SU-DHL-6 (cell line): Measurements from ENCODE around the gene PRDM16.

Experiments used
- H2AFZ ChIP-seq: fragments of 200-600 bp; sonication (generic); 2 replicates; pipeline ENCODE4 v1.6.1; 2014; ENCODE audit warnings: low read depth, mild to moderate bottlenecking, moderate library complexity, mixed read lengths, antibody characterized with exemption, low read length; ENCODE audit not compliant: severe bottlenecking
- H3F3A ChIP-seq: fragments of 200-600 bp; shearing (Covaris generic); 2 replicates; pipeline ENCODE4 v1.6.0; 2016; ENCODE audit warnings: antibody characterized with exemption, mild to moderate bottlenecking; ENCODE audit not compliant: insufficient read depth
- H3K27ac ChIP-seq: fragments of 200-600 bp; sonication (generic); 2 replicates; pipeline ENCODE4 v1.5.1; 2016; ENCODE audit warnings: low read depth, mild to moderate bottlenecking, low read length, moderate library complexity, mixed read lengths
- H3K27me3 ChIP-seq: fragments of 200-600 bp; sonication (generic), shearing (Covaris generic); 2 replicates; pipeline ENCODE4 v1.6.0; 2014; ENCODE audit warnings: mild to moderate bottlenecking, low read length
- H3K36me3 ChIP-seq: fragments of 200-600 bp; sonication (generic); 2 replicates; pipeline ENCODE4 v1.6.1; 2014; ENCODE audit warnings: mild to moderate bottlenecking, low read length, mixed read lengths
- H3K4me2 ChIP-seq: fragments of 300-600, 200-600 bp; shearing (Covaris generic), sonication (generic); 2 replicates; pipeline ENCODE4 v1.6.0; 2014; ENCODE audit warnings: low read length, low read depth, mild to moderate bottlenecking; ENCODE audit not compliant: poor library complexity, severe bottlenecking
- H3K4me3 ChIP-seq: fragments of 200-600 bp; sonication (generic); 2 replicates; pipeline ENCODE4 v1.5.1; 2014; ENCODE audit warnings: antibody characterized with exemption, low read length, mild to moderate bottlenecking, mixed read lengths; ENCODE audit not compliant: insufficient read depth, poor library complexity, severe bottlenecking
- H3K79me2 ChIP-seq: fragments of 200-600 bp; sonication (generic); 2 replicates; pipeline ENCODE4 v1.6.1; 2014; ENCODE audit warnings: mild to moderate bottlenecking, low read length, moderate library complexity; ENCODE audit not compliant: insufficient read depth
- H3K9ac ChIP-seq: fragments of 200-600 bp; sonication (generic); 2 replicates; pipeline ENCODE4 v1.7.0; 2014; ENCODE audit warnings: mild to moderate bottlenecking, low read length
- H3K9me2 ChIP-seq: fragments of 200-600 bp; sonication (generic); replicated peaks from 2 replicates; pipeline ENCODE4 v1.6.1; 2014; ENCODE audit warnings: low read length; ENCODE audit not compliant: insufficient read depth
- H3K9me3 ChIP-seq: fragments of 200-600 bp; sonication (generic); 2 replicates; pipeline ENCODE4 v1.6.1; 2014; ENCODE audit warnings: low read length, mixed read lengths; ENCODE audit not compliant: insufficient read depth
- H4K20me1 ChIP-seq: fragments of 200-600 bp; sonication (generic); 2 replicates; pipeline ENCODE4 v1.6.1; 2014; ENCODE audit warnings: low read depth, mild to moderate bottlenecking, antibody characterized with exemption, low read length, moderate library complexity, mixed read lengths
- CTCF ChIP-seq: fragments of 200-600 bp; sonication (generic); IDR thresholded peaks from one replicate; pipeline ENCODE4 v1.5.1; 2017; ENCODE audit warnings: antibody characterized with exemption, mild to moderate bottlenecking, low read length, moderate library complexity; ENCODE audit not compliant: insufficient read depth, poor library complexity, severe bottlenecking
- EZH2phosphoT487 ChIP-seq: fragments of 200-600 bp; sonication (generic), shearing (Covaris generic); conservative IDR thresholded peaks from 2 replicates; pipeline ENCODE4 v1.6.1; 2018; ENCODE audit warnings: mild to moderate bottlenecking, antibody characterized with exemption, low read length, moderate library complexity, mixed read lengths

Gene PRDM16

DNA sequence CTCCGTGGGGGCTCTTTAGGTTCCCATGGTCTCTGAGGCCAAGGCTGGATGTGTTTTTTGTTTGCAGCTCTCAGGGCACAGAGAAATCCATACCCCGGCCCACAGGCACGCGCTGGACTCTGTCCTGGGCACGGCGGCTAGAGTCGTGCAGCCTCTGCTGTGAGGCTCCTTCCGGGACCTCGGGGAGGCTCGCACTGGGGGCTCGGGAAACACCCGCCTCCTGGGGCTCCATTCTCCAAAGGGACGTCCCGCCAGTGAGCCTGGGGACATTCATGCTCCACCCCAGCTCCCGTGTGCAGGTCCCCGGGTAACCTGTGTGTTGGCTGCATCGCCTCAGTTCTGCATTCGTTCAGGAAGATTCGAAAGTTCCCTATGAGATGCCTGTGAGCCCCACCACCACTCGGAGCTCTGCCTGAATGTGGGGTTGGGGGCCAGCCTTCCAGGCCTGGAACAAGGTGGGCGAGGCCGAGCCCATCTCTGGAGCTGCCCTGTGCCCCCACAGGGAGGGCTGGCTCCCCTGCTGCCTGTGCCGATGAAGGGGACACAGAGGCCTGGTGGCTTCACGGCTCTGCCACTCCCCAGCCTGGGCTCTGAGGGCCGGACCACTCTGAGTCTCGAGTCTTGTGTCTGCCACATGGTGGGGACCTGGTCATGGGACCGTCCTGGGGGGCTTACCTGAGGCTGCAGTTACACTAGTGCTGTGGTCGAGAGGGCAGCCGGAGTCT lies 203.5 kb downstream of the PRDM16 start:
- TF ChIP-seq EZH2phosphoT487 (no peak), CTCF (no peak)
- Histone ChIP-seq H3K9ac (no peak overlapping the region), H3K4me2 (no peak overlapping the region), H3K27me3 (no peaks in the 10 kb centered on the region), H3K4me3 (no peak overlapping the region), H3K36me3 (no peaks in the 10 kb centered on the region), H3K79me2 (no peaks in the 10 kb centered on the region), H3K9me3 (no peaks in the 10 kb centered on the region), H3K27ac (no peak overlapping the region), H3F3A (no peaks in the 10 kb centered on the region), H4K20me1 (no peaks in the 10 kb centered on the region), H3K9me2 (no peaks in the 10 kb centered on the region), H2AFZ (no peak overlapping the region)

DNA sequence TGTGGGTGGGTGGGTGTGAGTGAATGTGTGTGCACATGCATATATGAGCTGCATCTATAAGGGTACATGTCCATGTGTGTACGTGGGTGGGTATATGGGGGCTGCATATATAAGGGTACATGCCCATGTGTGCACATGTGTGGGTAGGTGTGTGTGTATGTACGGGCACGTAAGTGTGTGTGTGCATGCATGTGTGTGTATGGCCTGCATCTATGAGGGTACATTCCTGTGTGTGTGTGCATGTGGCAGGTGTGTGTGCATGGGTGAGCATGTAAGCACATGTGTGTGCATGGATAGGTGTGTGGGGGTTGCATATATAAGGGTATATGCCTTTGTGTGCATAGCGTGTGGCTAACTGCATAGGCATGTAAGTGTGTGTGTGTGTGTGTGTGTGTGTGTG lies 204.4 kb downstream of the PRDM16 start:
- Histone ChIP-seq H3F3A (no peaks in the 10 kb centered on the region), H3K27ac (no peak overlapping the region), H3K27me3 (no peaks in the 10 kb centered on the region), H3K9me2 (no peaks in the 10 kb centered on the region), H2AFZ (no peak overlapping the region), H3K9ac (no peak overlapping the region), H3K9me3 (no peaks in the 10 kb centered on the region), H3K4me2 (no peak overlapping the region), H3K36me3 (no peaks in the 10 kb centered on the region), H4K20me1 (no peaks in the 10 kb centered on the region), H3K4me3 (no peak overlapping the region), H3K79me2 (no peaks in the 10 kb centered on the region)
- TF ChIP-seq EZH2phosphoT487 (no peak), CTCF (no peak)

GRCh38 chr1:3274972-3275371 lies 206.0 kb downstream of the PRDM16 start:
- H3K9me2 ChIP-seq, result no peaks in the 10 kb centered on the region
- no peaks in the 10 kb centered on the region for H3K9me3 ChIP-seq
- H3K79me2 ChIP-seq, result no peaks in the 10 kb centered on the region
- no peak overlapping the region for H3K27ac ChIP-seq
- TF ChIP-seq EZH2phosphoT487 (no peak), CTCF (no peak)
- H3K9ac ChIP-seq, result no peak overlapping the region
- no peaks in the 10 kb centered on the region for H3K36me3 ChIP-seq
- no peaks in the 10 kb centered on the region for H3F3A ChIP-seq
- H2AFZ ChIP-seq, result no peak overlapping the region
- no peaks in the 10 kb centered on the region for H3K27me3 ChIP-seq
- no peaks in the 10 kb centered on the region for H4K20me1 ChIP-seq
- no peak overlapping the region for H3K4me2 ChIP-seq
- H3K4me3 ChIP-seq, result no peak overlapping the region
